PC-9 (cell line): ENCODE results near the gene TTC7B.

Experiments used
- CTCF ChIP-seq: fragments of 200-600 bp; sonication (generic); conservative IDR thresholded peaks from 2 replicates; pipeline ENCODE4 v1.6.1; 2017; ENCODE audit warnings: mixed run types, antibody characterized with exemption, mild to moderate bottlenecking, moderate library complexity
- EZH2 ChIP-seq: fragments of 200-600 bp; sonication (generic); IDR thresholded peaks from 2 replicates; pipeline ENCODE4 v1.8.0; 2017; ENCODE audit warnings: antibody characterized with exemption, low read depth

- TF ChIP-seq EZH2, result no peak
- no peak for TF ChIP-seq CTCF
Measured at GRCh38 chr14:90655829-90656228, 160.4 kb downstream of the TTC7B start.
